H9 (cell line): ENCODE results near the gene IGFLR1. TPM values are rescaled to one million over a fixed set of nuclear protein-coding genes. Genes with fewer than 3 reads are reported as not detected.

Experiments
- DNase-seq: peaks from one replicate; pipeline ENCODE4 v3.0.0-alpha.2; 2017
- H2AFZ ChIP-seq: one replicate; pipeline ENCODE4 v1.6.1; 2013; ENCODE audit warnings: mild to moderate bottlenecking, low read length, control low read depth, moderate library complexity
- H2AK5ac ChIP-seq: 2 replicates; pipeline ENCODE4 v1.6.1; 2013; ENCODE audit warnings: low read length, control low read depth, mixed read lengths; ENCODE audit not compliant: insufficient read length
- H2BK120ac ChIP-seq: one replicate; pipeline ENCODE4 v1.6.1; 2013; ENCODE audit warnings: low read depth, mild to moderate bottlenecking, low read length, control low read depth, inconsistent platforms; ENCODE audit not compliant: poor library complexity, severe bottlenecking
- H2BK12ac ChIP-seq: 2 replicates; pipeline ENCODE4 v1.6.1; 2013; ENCODE audit warnings: low read length, control low read depth, mixed read lengths, low read depth; ENCODE audit not compliant: insufficient read length
- H2BK15ac ChIP-seq: 2 replicates; pipeline ENCODE4 v1.6.1; 2013; ENCODE audit warnings: low read depth, low read length, control low read depth
- H2BK20ac ChIP-seq: one replicate; pipeline ENCODE4 v1.6.1; 2013; ENCODE audit warnings: low read depth, mild to moderate bottlenecking, low read length, control low read depth, inconsistent platforms; ENCODE audit not compliant: poor library complexity, severe bottlenecking
- H2BK5ac ChIP-seq: 2 replicates; pipeline ENCODE4 v1.6.1; 2013; ENCODE audit warnings: low read length, control low read depth, mixed read lengths; ENCODE audit not compliant: insufficient read length
- H3K14ac ChIP-seq: 2 replicates; pipeline ENCODE4 v1.6.1; 2013; ENCODE audit warnings: low read length, control low read depth; ENCODE audit not compliant: insufficient read depth
- H3K18ac ChIP-seq: 2 replicates; pipeline ENCODE4 v1.6.1; 2013; ENCODE audit warnings: low read depth, mild to moderate bottlenecking, mixed read lengths, low read length, control low read depth; ENCODE audit not compliant: insufficient read length
- H3K23ac ChIP-seq: 2 replicates; pipeline ENCODE4 v1.6.1; 2013; ENCODE audit warnings: low read length, control low read depth, mixed read lengths, low read depth; ENCODE audit not compliant: insufficient read length
- H3K23me2 ChIP-seq: 2 replicates; pipeline ENCODE4 v1.6.1; 2013; ENCODE audit warnings: low read depth, mild to moderate bottlenecking, mixed read lengths, low read length, control low read depth; ENCODE audit not compliant: insufficient read length, poor library complexity, severe bottlenecking
- H3K27ac ChIP-seq: 2 replicates; pipeline ENCODE4 v1.5.1; 2013; ENCODE audit warnings: low read length, control low read depth, mixed read lengths, low read depth; ENCODE audit not compliant: insufficient read length
- H3K27me3 ChIP-seq: 2 replicates; pipeline ENCODE4 v1.6.1; 2013; ENCODE audit warnings: low read length, control low read depth, inconsistent platforms; ENCODE audit not compliant: insufficient read depth
- H3K4ac ChIP-seq: 2 replicates; pipeline ENCODE4 v1.6.1; 2013; ENCODE audit warnings: low read depth, mild to moderate bottlenecking, control low read depth, inconsistent platforms, low read length, moderate library complexity
- H3K4me1 ChIP-seq: 2 replicates; pipeline ENCODE4 v1.6.1; 2013; ENCODE audit warnings: low read length, control low read depth, inconsistent platforms; ENCODE audit not compliant: insufficient read depth
- H3K4me2 ChIP-seq: 2 replicates; pipeline ENCODE4 v1.6.1; 2013; ENCODE audit warnings: low read length, control low read depth, mixed read lengths; ENCODE audit not compliant: insufficient read length, insufficient read depth
- H3K56ac ChIP-seq: 2 replicates; pipeline ENCODE4 v1.6.1; 2013; ENCODE audit warnings: low read depth, mild to moderate bottlenecking, mixed read lengths, low read length, control low read depth; ENCODE audit not compliant: insufficient read length
- H3K79me1 ChIP-seq: 2 replicates; pipeline ENCODE4 v1.6.1; 2013; ENCODE audit warnings: low read depth, mild to moderate bottlenecking, moderate library complexity, low read length, control low read depth, inconsistent platforms; ENCODE audit not compliant: insufficient read depth, poor library complexity, severe bottlenecking
- H3K79me2 ChIP-seq: 2 replicates; pipeline ENCODE4 v1.6.1; 2013; ENCODE audit warnings: low read length, control low read depth, inconsistent platforms; ENCODE audit not compliant: insufficient read depth
- H3K9ac ChIP-seq: 2 replicates; pipeline ENCODE4 v1.6.1; 2013; ENCODE audit warnings: low read length, control low read depth, mixed read lengths; ENCODE audit not compliant: insufficient read length; ENCODE audit errors: extremely low read depth
- H3K9me3 ChIP-seq: one replicate; pipeline ENCODE4 v1.6.1; 2013; ENCODE audit warnings: low read depth, low read length, inconsistent platforms; ENCODE audit not compliant: control insufficient read depth
- H3T11ph ChIP-seq: one replicate; pipeline ENCODE4 v1.6.1; 2013; ENCODE audit warnings: mild to moderate bottlenecking, low read length, control low read depth, inconsistent platforms
- H4K20me1 ChIP-seq: one replicate; pipeline ENCODE4 v1.6.1; 2013; ENCODE audit not compliant: control insufficient read depth, insufficient read length, insufficient read depth
- H4K5ac ChIP-seq: 2 replicates; pipeline ENCODE4 v1.6.1; 2013; ENCODE audit warnings: low read depth, mild to moderate bottlenecking, mixed read lengths, low read length, control low read depth; ENCODE audit not compliant: insufficient read length
- H4K8ac ChIP-seq: replicated peaks from 2 replicates; pipeline ENCODE4 v1.6.1; 2013; ENCODE audit warnings: low read length, control low read depth, mixed read lengths, low read depth; ENCODE audit not compliant: insufficient read length
- H4K91ac ChIP-seq: 2 replicates; pipeline ENCODE4 v1.6.1; 2013; ENCODE audit warnings: low read depth, mild to moderate bottlenecking, moderate library complexity, mixed read lengths, low read length, control low read depth; ENCODE audit not compliant: insufficient read length
- H3K27ac Mint-ChIP-seq, 3 experiments: 2 replicates in 2 of 3; 3 replicates in 1 of 3; pipeline ENCODE4 v1.8.0; 2020 to 2021; ENCODE audit warnings: mixed read lengths in 3 of 3, mild to moderate bottlenecking in 1 of 3, moderate library complexity in 1 of 3
- H3K27me3 Mint-ChIP-seq: 2 replicates; pipeline ENCODE4 v1.8.0; 2021; ENCODE audit warnings: low read depth, mild to moderate bottlenecking, moderate library complexity, mixed read lengths
- H3K36me3 Mint-ChIP-seq, 3 experiments: 2 replicates in 2 of 3; 3 replicates in 1 of 3; pipeline ENCODE4 v1.8.0; 2020 to 2021; ENCODE audit warnings: low read depth in 3 of 3, mixed read lengths in 3 of 3; ENCODE audit not compliant: insufficient read depth in 1 of 3
- H3K4me1 Mint-ChIP-seq, 2 experiments: 2 replicates each; pipeline ENCODE4 v1.8.0; 2020; ENCODE audit warnings: mixed read lengths in 2 of 2
- H3K4me3 Mint-ChIP-seq, 2 experiments: 2 replicates in 1 of 2; 3 replicates in 1 of 2; pipeline ENCODE4 v1.8.0; 2020 to 2021; ENCODE audit warnings: mild to moderate bottlenecking in 2 of 2, mixed read lengths in 2 of 2, moderate library complexity in 1 of 2
- H3K9me3 Mint-ChIP-seq, 2 experiments: 2 replicates in 1 of 2; 3 replicates in 1 of 2; pipeline ENCODE4 v1.8.0; 2020; ENCODE audit warnings: mild to moderate bottlenecking in 2 of 2, mixed read lengths in 2 of 2, moderate library complexity in 1 of 2
- WGBS: extraction: QIAGEN DNeasy Blood & Tissue Kit; methylation state at CpG from one replicate; pipeline ENCODE4 v1.1.7; 2013; ENCODE audit warnings: missing lambda C conversion rate, low lambda C conversion rate, mixed read lengths; ENCODE audit not compliant: insufficient read length; ENCODE audit errors: extremely low coverage; 5-methylcytosine and 5-hydroxymethylcytosine counted together
- total RNA-seq: library from RNA; stranded (reverse); gene quantifications from 2 replicates; pipeline ENCODE4 v1.2.1, GENCODE V29; 2021
- TF ChIP-seq, protein P1 (sequence below): fragments of 200-600 bp; sonication (generic); conservative IDR thresholded peaks from 3 replicates; pipeline ENCODE4 v1.8.0; 2021; ENCODE audit warnings: antibody characterized with exemption, mild to moderate bottlenecking

IGFLR1 gene
- total RNA-seq, 1 experiment from 2014 or later = 2.9 TPM

DNA sequence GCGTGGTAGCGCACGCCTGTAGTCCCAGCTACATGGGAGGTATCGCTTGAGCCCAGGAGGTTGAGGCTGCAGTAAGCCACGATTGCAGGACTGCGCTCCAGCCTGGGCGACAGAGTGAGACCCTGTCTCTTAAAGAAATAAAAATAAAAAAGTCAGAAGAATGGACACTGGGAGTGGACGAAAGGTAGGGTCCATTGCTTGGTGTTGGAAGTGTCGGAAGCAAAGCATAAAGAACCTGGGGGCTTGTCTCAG, 32.7 kb upstream of the IGFLR1 start:
- H3K27me3 ChIP-seq = no peaks in the 10 kb centered on the region
- no CpG with 5 or more reads among the region's 9 CpGs for WGBS
- H2BK5ac ChIP-seq = no peak overlapping the region
- H4K20me1 ChIP-seq = no peaks in the 10 kb centered on the region
- no peak overlapping the region for H3K18ac ChIP-seq
- no peak overlapping the region for H3K4me2 ChIP-seq
- TF ChIP-seq, protein P1, sequence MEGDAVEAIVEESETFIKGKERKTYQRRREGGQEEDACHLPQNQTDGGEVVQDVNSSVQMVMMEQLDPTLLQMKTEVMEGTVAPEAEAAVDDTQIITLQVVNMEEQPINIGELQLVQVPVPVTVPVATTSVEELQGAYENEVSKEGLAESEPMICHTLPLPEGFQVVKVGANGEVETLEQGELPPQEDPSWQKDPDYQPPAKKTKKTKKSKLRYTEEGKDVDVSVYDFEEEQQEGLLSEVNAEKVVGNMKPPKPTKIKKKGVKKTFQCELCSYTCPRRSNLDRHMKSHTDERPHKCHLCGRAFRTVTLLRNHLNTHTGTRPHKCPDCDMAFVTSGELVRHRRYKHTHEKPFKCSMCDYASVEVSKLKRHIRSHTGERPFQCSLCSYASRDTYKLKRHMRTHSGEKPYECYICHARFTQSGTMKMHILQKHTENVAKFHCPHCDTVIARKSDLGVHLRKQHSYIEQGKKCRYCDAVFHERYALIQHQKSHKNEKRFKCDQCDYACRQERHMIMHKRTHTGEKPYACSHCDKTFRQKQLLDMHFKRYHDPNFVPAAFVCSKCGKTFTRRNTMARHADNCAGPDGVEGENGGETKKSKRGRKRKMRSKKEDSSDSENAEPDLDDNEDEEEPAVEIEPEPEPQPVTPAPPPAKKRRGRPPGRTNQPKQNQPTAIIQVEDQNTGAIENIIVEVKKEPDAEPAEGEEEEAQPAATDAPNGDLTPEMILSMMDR = no peak
- no peak overlapping the region for H4K91ac ChIP-seq
- Mint-ChIP-seq H3K27ac (no peak overlapping the region), H3K9me3 (no peaks in the 10 kb centered on the region; a peak in 1 of 5 replicates), H3K27me3 (peaks cover 45% of the 10 kb centered on the region), H3K36me3 (peaks cover 0 to 8% (median 2%) of the 10 kb centered on the region in 3 experiments; a peak in 3 of 7 replicates), H3K4me1 (peaks cover 25 to 29% of the 10 kb centered on the region in 2 experiments), H3K4me3 (peak overlapping the region; percentile 65 to 88)
- no peaks in the 10 kb centered on the region for H3K79me2 ChIP-seq
- H2BK120ac ChIP-seq = no peak overlapping the region
- DNase-seq = no peak
- no peak overlapping the region for H3T11ph ChIP-seq
- H3K9ac ChIP-seq = no peak overlapping the region
- no peak overlapping the region for H3K27ac ChIP-seq
- H3K79me1 ChIP-seq = no peaks in the 10 kb centered on the region
- no peaks in the 10 kb centered on the region for H3K9me3 ChIP-seq
- peaks cover 5% of the 10 kb centered on the region; the same call in 1 of the 2 replicates for H3K4me1 ChIP-seq
- H2BK15ac ChIP-seq = no peak overlapping the region
- no peak overlapping the region for H2BK12ac ChIP-seq
- no peak overlapping the region for H2BK20ac ChIP-seq
- no peak overlapping the region for H3K4ac ChIP-seq
- no peak overlapping the region for H4K8ac ChIP-seq
- H3K23ac ChIP-seq = no peak overlapping the region
- peaks cover 5% of the 10 kb centered on the region for H3K23me2 ChIP-seq
- no peak overlapping the region for H2AK5ac ChIP-seq
- no peak overlapping the region for H3K14ac ChIP-seq
- no peak overlapping the region for H4K5ac ChIP-seq
- H3K56ac ChIP-seq = no peak overlapping the region
- no peak overlapping the region for H2AFZ ChIP-seq
